Measurements from ENCODE around the gene CENPM. TPM values are rescaled to one million over a fixed set of nuclear protein-coding genes. Genes with fewer than 3 reads are reported as not detected.

CENPM gene
- polyA plus RNA-seq, 4 donors = 11.2 to 16.2 (median 13.5) TPM

DNA sequence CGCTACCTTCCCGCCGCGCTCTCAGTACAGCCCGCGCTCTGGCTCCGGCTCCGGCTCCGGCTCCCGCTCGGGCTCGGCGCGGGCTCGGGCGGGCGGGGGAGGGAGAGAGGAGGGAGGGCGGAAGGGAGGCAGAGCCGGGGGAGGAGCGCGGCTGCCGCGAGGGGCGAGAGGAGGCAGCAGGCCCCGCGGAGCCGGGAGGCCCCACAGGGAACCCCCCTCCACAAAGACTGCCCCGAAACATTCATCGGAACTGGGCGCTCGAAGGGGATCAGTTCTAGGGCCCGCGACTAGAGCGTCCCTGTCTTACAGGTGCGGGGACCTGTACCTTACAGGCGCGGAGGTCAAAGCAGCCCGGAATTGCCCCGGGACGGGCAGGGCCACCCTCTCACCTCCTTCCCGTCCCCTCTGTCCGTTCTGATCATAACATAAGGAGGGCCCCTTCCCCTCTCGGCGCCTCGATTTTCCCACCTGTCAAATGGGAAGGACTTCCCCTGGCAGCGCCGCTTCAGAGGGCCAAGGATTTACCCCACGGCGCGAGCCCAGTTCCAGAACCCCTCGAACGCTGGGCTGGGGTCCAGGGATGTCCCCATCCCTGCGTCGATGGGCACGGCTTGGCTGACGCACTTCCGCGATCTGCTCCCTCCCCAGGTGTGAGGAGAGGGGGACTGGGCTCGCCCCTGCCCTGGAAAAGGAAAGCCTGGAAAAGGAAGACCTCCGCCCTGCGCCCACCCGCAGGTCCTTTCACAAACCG lies 31.7 kb downstream of the CENPM start, which contains the start of gene SHISA8:
Gene SHISA8, minus strand, starts transcription at position 40 of the 751 bp plus-strand sequence. CDS start 407 bp downstream, outside the sequence.
- DNase-seq (ENCODE audit: low read depth in 4 of 4, low spot score in 3 of 4) = no peak

- no peak for DNase-seq (ENCODE audit: low read depth in 4 of 4, low spot score in 3 of 4)
Observed at GRCh38 chr22:41914611-41915034, 32.3 kb downstream of the CENPM start.

DNA sequence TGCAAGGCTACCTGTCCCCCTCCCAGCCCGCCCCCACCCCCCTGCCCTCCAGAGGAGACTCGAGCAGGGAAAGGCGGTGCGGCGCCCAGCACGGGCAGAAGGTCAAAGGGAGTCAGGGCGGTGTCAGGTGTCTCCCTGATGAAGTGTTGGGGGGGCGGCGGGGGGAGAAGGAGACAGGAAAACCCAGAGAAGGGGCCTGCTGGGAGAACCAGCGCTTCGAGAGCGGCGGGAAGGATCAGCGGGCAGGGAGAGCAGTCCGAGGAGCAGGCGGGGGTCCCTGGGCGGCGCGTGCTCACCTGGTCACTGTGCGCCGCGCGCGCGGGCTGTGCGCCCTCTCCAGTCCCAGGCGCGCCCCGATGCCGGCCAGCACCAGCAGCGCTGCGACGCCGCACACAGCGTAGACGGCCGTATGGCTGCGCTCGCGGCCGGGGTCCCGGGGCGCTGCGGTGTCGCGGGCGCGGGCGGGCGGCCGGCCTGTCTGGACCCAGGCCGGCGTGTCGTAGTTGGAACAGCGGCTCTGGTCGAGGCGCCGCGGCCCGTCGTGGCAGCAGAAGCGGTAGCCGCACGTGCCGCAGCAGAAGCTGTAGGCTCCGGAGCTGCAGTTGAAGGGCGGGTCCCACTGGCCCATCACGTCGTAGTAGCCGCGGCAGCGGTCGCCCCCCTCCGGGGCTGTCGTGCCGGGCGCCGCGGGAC lies 33.0 kb downstream of the CENPM start:
- DNase-seq (ENCODE audit: low read depth in 4 of 4, low spot score in 3 of 4) = no peak

DNA sequence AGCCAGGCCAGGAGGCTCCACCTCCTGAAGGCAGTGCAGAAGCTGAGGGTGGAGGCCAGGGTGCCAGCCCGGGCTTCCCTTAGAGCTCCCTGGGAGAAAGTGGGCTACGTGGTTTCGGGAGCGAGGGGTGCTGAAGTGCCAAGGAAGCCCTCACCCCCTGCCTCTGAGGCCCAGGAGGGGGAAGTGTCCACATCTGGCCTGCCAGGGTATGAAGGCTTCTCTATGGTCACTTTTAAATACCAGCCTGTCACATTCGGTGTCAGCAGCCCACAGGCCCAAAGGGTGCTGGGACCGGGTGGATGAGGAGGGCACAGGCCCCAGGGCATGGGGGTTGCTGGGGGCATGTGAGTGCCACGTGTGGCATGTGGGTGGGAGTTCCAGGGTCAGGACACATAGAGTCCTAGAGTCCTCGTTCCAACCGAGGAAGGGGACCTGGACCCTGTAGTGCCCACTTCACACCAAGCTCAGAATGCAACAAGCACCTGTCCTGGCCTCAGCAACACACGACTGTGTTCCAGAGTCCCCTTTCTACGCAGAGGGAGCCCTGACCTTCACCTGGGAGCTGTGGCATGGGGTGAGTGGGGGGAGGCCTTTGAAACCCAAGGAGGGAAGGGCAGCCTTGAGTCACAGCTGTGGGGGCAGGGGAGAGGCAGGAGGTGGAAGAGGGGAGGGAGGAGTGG lies 33.8 kb downstream of the CENPM start:
- no peak for DNase-seq (ENCODE audit: low read depth in 4 of 4, low spot score in 3 of 4)

- no peak for DNase-seq (ENCODE audit: low read depth in 4 of 4, low spot score in 3 of 4)
Observed at GRCh38 chr22:41912338-41913039, 34.5 kb downstream of the CENPM start.

- DNase-seq (ENCODE audit: low read depth in 4 of 4, low spot score in 3 of 4) = no peak
Observed at GRCh38 chr22:41911001-41911611, 35.8 kb downstream of the CENPM start.

- no peak for DNase-seq (ENCODE audit: low read depth in 4 of 4, low spot score in 3 of 4)
Observed at GRCh38 chr22:41910050-41911000, 36.6 kb downstream of the CENPM start.

DNA sequence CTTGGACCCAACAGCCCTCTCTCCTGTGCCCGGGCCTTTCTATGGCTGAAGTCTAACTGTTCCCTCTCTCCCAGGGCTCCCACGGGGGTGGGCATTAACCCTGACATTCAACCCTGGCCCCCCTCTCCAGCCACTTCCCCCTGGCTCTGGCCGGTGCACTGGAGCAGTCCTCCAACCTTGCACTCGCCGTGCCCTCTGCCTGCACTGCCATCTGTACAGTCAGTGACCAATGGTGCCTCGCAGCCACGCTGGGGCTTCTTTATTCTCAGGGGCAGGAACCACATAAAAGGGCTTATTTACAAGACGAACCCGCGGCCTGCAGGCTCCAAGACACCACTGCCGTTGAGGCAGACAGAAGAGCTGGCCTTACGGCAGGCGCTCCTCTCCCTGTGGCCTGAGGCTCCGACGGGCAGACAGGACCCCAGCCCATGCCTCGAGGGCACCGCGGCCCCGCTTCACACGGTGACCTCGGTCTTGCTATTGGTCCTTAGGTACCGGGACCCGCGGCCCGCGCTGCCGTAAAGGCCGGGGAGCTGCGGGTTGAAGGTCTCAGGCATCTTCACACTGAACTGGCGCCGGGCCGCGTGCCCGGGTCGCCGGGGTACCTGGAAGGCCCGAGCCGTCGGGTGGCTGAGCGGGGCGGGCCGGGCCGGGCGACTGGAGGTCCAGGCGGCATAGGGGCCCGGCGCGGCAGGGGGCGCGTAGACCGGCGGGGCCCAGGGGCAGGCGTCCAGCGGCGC lies 37.5 kb downstream of the CENPM start:
- DNase-seq (ENCODE audit: low read depth in 4 of 4, low spot score in 3 of 4) = no peak

- DNase-seq (ENCODE audit: low read depth in 4 of 4, low spot score in 3 of 4) = no peak
Observed at GRCh38 chr22:41908411-41909309, 38.3 kb downstream of the CENPM start.

- DNase-seq (ENCODE audit: low read depth in 4 of 4, low spot score in 3 of 4) = no peak
Observed at GRCh38 chr22:41907436-41908401, 39.2 kb downstream of the CENPM start.

DNA sequence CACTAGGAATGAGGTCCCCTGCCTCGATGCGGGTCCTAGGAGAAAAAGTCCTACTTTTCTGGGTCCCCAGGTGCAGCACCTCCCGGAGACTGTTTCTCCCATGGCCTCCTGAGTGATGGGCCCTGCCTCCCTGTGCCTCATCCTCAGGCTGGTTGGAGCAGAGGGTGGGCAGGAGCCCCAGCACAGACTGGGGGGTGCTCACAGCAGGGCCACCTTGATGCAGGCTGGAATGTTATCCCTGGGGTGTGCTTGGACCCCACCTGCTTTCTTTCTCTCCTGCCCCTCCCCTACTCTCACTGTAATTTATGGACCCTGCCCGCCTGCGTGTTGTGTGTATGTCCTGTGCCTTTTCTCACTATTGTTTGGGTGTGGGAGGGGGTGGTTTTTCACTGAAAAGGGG lies 40.1 kb downstream of the CENPM start:
- no peak for DNase-seq (ENCODE audit: low read depth in 4 of 4, low spot score in 3 of 4)

GRCh38 chr22:41905411-41906202 lies 41.3 kb downstream of the CENPM start:
- DNase-seq (ENCODE audit: low read depth in 4 of 4, low spot score in 3 of 4) = no peak

- DNase-seq (ENCODE audit: low read depth in 4 of 4, low spot score in 3 of 4) = no peak
Observed at GRCh38 chr22:41904450-41905410, 42.2 kb downstream of the CENPM start.

- no peak for DNase-seq (ENCODE audit: low read depth in 4 of 4, low spot score in 3 of 4)
Observed at GRCh38 chr22:41902932-41903421, 44.0 kb downstream of the CENPM start.
